Naive thymus-derived CD8-positive, alpha-beta T cell (primary cell): ENCODE measurements around the gene BBX. TPM values are rescaled to one million over a fixed set of nuclear protein-coding genes. Genes with fewer than 3 reads are reported as not detected.

Experiments used
- ATAC-seq, 2 donors: fragments of 150-1000 bp; cut with Tn5 transposase in 1 of 2; sonication (Bioruptor Pico), chemical (Tn5 transposase) in 1 of 2; 1 replicate in 1 of 2; 2 replicates in 1 of 2; pipeline ENCODE4 v1.10.0; 2021; ENCODE audit warnings: mild to moderate bottlenecking in 2 of 2, moderate library complexity in 2 of 2
- POLR2A ChIA-PET: fragments of 350-600 bp; sonication (Branson Sonifier 250); formaldehyde crosslinking; loops from one replicate; lab custom pipeline; 2021; ENCODE audit warnings: antibody characterized with exemption; lab: Charles Lee
- DNase-seq, 10 donors: peaks; one replicate each; pipeline versions ENCODE4 v3.0.0 to v3.0.0-alpha.2; 2020 to 2022
- H3K27ac Mint-ChIP-seq, 10 donors: one replicate each; pipeline ENCODE4 v1.8.0; 2020 to 2022; ENCODE audit warnings: mild to moderate bottlenecking in 10 of 10, mixed read lengths in 10 of 10, moderate library complexity in 4 of 10, inconsistent platforms in 1 of 10
- H3K27me3 Mint-ChIP-seq, 5 donors: one replicate each; pipeline ENCODE4 v1.8.0; 2021 to 2022; ENCODE audit warnings: mixed read lengths in 5 of 5
- H3K36me3 Mint-ChIP-seq, 3 donors: one replicate each; pipeline ENCODE4 v1.8.0; 2020 to 2022; ENCODE audit warnings: mixed read lengths in 3 of 3, mild to moderate bottlenecking in 2 of 3, inconsistent platforms in 1 of 3
- H3K4me1 Mint-ChIP-seq, 4 donors: one replicate each; pipeline ENCODE4 v1.8.0; 2021 to 2022; ENCODE audit warnings: mixed read lengths in 4 of 4
- H3K4me3 Mint-ChIP-seq, 10 donors: one replicate each; pipeline ENCODE4 v1.8.0; 2020 to 2022; ENCODE audit warnings: mild to moderate bottlenecking in 10 of 10, mixed read lengths in 10 of 10, moderate library complexity in 6 of 10, inconsistent platforms in 1 of 10
- H3K9me3 Mint-ChIP-seq, 9 donors: one replicate each; pipeline ENCODE4 v1.8.0; 2020 to 2022; ENCODE audit warnings: mixed read lengths in 9 of 9, mild to moderate bottlenecking in 3 of 9, inconsistent platforms in 1 of 9, moderate library complexity in 1 of 9
- polyA plus RNA-seq, 3 donors: library from polyadenylated mRNA; unstranded; fragments of 300-500 nt; fragmentation: Illumina TruSeq; gene quantifications; one replicate each; pipeline ENCODE4 v1.2.3, GENCODE V29; 2021
- total RNA-seq, 8 experiments: library from RNA in 2 of 8; stranded (reverse) in 2 of 8; gene quantifications; one replicate each; pipeline ENCODE4 v1.2.3 and lab custom pipeline; 2021 to 2026

BBX gene
- total and polyA plus RNA-seq, 5 experiments from 2014 or later, result 86.9 to 95.4 (median 93.2) TPM

- no peak for DNase-seq
- Mint-ChIP-seq H3K9me3 (peaks cover 4 to 48% (median 42%) of the 10 kb centered on the region in 9 donors), H3K4me1 (peaks cover 11 to 46% (median 35%) of the 10 kb centered on the region in 4 donors), H3K27ac (no peak overlapping the region), H3K36me3 (peaks cover 42 to 59% (median 44%) of the 10 kb centered on the region in 3 donors), H3K27me3 (no peaks in the 10 kb centered on the region), H3K4me3 (no peak overlapping the region)
- POLR2A ChIA-PET, result interaction anchor here (0.7 kb wide), 1 partner anchor 52 kb away, joined by 3 read pairs; no protein-coding TSS in a partner anchor
- no peak for ATAC-seq
Measured at GRCh38 chr3:107612664-107613084, 89.9 kb downstream of the BBX start.

- Mint-ChIP-seq H3K4me3 (peak overlapping the region in 2 of 10 donors; percentile 4 to 20), H3K27ac (peak overlapping the region in 1 of 10 donors; percentile 38)
- ATAC-seq, result no peak
Measured at GRCh38 chr3:107619549-107619948, 96.8 kb downstream of the BBX start.

GRCh38 chr3:107620534-107620933 is 97.8 kb downstream of the BBX start:
- POLR2A ChIA-PET, result no interaction called here
- Mint-ChIP-seq H3K36me3 (peaks cover 3 to 15% (median 6%) of the 10 kb centered on the region in 3 donors), H3K27ac (peak overlapping the region in 1 of 10 donors; percentile 39), H3K4me1 (peaks cover 31 to 74% (median 58%) of the 10 kb centered on the region in 4 donors), H3K27me3 (no peaks in the 10 kb centered on the region), H3K9me3 (no peaks in the 10 kb centered on the region), H3K4me3 (peak overlapping the region in 1 of 10 donors; percentile 61)
- DNase-seq (no peak), ATAC-seq (no peak)

More at GRCh38 chr3:107619549-107619948, 96.8 kb downstream of the BBX start:
- Mint-ChIP-seq H3K36me3 (peaks cover 6 to 17% (median 6%) of the 10 kb centered on the region in 3 donors), H3K27me3 (no peaks in the 10 kb centered on the region), H3K9me3 (no peaks in the 10 kb centered on the region), H3K4me1 (peaks cover 37 to 84% (median 65%) of the 10 kb centered on the region in 4 donors)
- POLR2A ChIA-PET, result interaction anchor here (0.7 kb wide), 1 partner anchor 250 kb away, joined by 3 read pairs; no protein-coding TSS in a partner anchor
- no peak for DNase-seq

GRCh38 chr3:107621465-107621864 is 98.7 kb downstream of the BBX start:
- Mint-ChIP-seq H3K9me3 (no peaks in the 10 kb centered on the region), H3K36me3 (peaks cover 3 to 13% (median 6%) of the 10 kb centered on the region in 3 donors), H3K27me3 (no peaks in the 10 kb centered on the region), H3K4me1 (peaks cover 33 to 69% (median 56%) of the 10 kb centered on the region in 4 donors), H3K4me3 (peak overlapping the region in 1 of 10 donors; percentile 2), H3K27ac (no peak overlapping the region)
- POLR2A ChIA-PET, result no interaction called here
- DNase-seq (no peak), ATAC-seq (no peak)

GRCh38 chr3:107627962-107628542 is 105.3 kb downstream of the BBX start:
- Mint-ChIP-seq H3K4me3 (no peak overlapping the region), H3K36me3 (peaks cover 0 to 1% (median 0%) of the 10 kb centered on the region in 3 donors), H3K9me3 (no peaks in the 10 kb centered on the region), H3K4me1 (peaks cover 24 to 51% (median 39%) of the 10 kb centered on the region in 4 donors), H3K27ac (no peak overlapping the region), H3K27me3 (no peaks in the 10 kb centered on the region)
- no peak for DNase-seq
- no peak for ATAC-seq
- POLR2A ChIA-PET, result no interaction called here

GRCh38 chr3:107629566-107629965 is 106.8 kb downstream of the BBX start:
- Mint-ChIP-seq H3K9me3 (no peaks in the 10 kb centered on the region), H3K4me1 (peaks cover 21 to 61% (median 44%) of the 10 kb centered on the region in 4 donors), H3K27me3 (no peaks in the 10 kb centered on the region), H3K4me3 (no peak overlapping the region), H3K27ac (no peak overlapping the region), H3K36me3 (peaks cover 0 to 1% (median 0%) of the 10 kb centered on the region in 3 donors)
- ATAC-seq (no peak), DNase-seq (no peak)
- POLR2A ChIA-PET, result no interaction called here

GRCh38 chr3:107630779-107631178 is 108.0 kb downstream of the BBX start:
- ATAC-seq, result no peak
- POLR2A ChIA-PET, result no interaction called here

GRCh38 chr3:107632576-107632975 is 109.8 kb downstream of the BBX start:
- Mint-ChIP-seq H3K4me1 (peaks cover 17 to 55% (median 39%) of the 10 kb centered on the region in 4 donors), H3K4me3 (no peak overlapping the region), H3K27me3 (no peaks in the 10 kb centered on the region), H3K9me3 (no peaks in the 10 kb centered on the region), H3K36me3 (peaks cover 0 to 5% (median 4%) of the 10 kb centered on the region in 3 donors), H3K27ac (no peak overlapping the region)
- DNase-seq (no peak), ATAC-seq (no peak)
- POLR2A ChIA-PET, result no interaction called here

More at GRCh38 chr3:107630779-107631178, 108.0 kb downstream of the BBX start:
- Mint-ChIP-seq H3K4me3 (no peak overlapping the region), H3K27ac (peak overlapping the region in 1 of 10 donors; percentile 11), H3K9me3 (no peaks in the 10 kb centered on the region), H3K36me3 (peaks cover 0 to 2% (median 2%) of the 10 kb centered on the region in 3 donors), H3K27me3 (no peaks in the 10 kb centered on the region), H3K4me1 (peaks cover 21 to 64% (median 44%) of the 10 kb centered on the region in 4 donors)
- DNase-seq, result no peak

GRCh38 chr3:107633327-107634098 is 110.8 kb downstream of the BBX start:
- Mint-ChIP-seq H3K9me3 (no peaks in the 10 kb centered on the region), H3K4me3 (peak overlapping the region in 1 of 10 donors; percentile 20), H3K36me3 (peaks cover 0 to 14% (median 4%) of the 10 kb centered on the region in 3 donors), H3K27ac (peak overlapping the region in 2 of 10 donors; percentile 21 to 35), H3K4me1 (peaks cover 18 to 55% (median 42%) of the 10 kb centered on the region in 4 donors), H3K27me3 (no peaks in the 10 kb centered on the region)
- POLR2A ChIA-PET, result no interaction called here
- DNase-seq, result no peak
- ATAC-seq, result no peak

- no peaks in the 10 kb centered on the region for H3K9me3 Mint-ChIP-seq
- H3K4me1 Mint-ChIP-seq, result peaks cover 18 to 50% (median 38%) of the 10 kb centered on the region in 4 donors
- no peaks in the 10 kb centered on the region for H3K27me3 Mint-ChIP-seq
- H3K36me3 Mint-ChIP-seq, result peaks cover 0 to 14% (median 4%) of the 10 kb centered on the region in 3 donors
- POLR2A ChIA-PET, result no interaction called here
- DNase-seq (no peak), ATAC-seq (no peak)
- peak overlapping the region in 1 of 10 donors; percentile 21 for H3K27ac Mint-ChIP-seq
- H3K4me3 Mint-ChIP-seq, result no peak overlapping the region
Measured at GRCh38 chr3:107634099-107634489, 111.3 kb downstream of the BBX start.

- Mint-ChIP-seq H3K4me1 (peaks cover 6 to 35% (median 23%) of the 10 kb centered on the region in 4 donors), H3K4me3 (peak overlapping the region in 1 of 10 donors; percentile 60), H3K27me3 (no peaks in the 10 kb centered on the region), H3K27ac (no peak overlapping the region), H3K36me3 (peaks cover 0 to 17% (median 3%) of the 10 kb centered on the region in 3 donors), H3K9me3 (no peaks in the 10 kb centered on the region)
- no peak for DNase-seq
- POLR2A ChIA-PET, result no interaction called here
- no peak for ATAC-seq
Measured at GRCh38 chr3:107637416-107638183, 114.8 kb downstream of the BBX start.

GRCh38 chr3:107641572-107642307 is 119.0 kb downstream of the BBX start:
- POLR2A ChIA-PET, result no interaction called here
- Mint-ChIP-seq H3K9me3 (no peaks in the 10 kb centered on the region), H3K4me3 (no peak overlapping the region), H3K36me3 (peaks cover 0 to 23% (median 3%) of the 10 kb centered on the region in 3 donors), H3K27me3 (no peaks in the 10 kb centered on the region), H3K4me1 (peaks cover 10 to 34% (median 17%) of the 10 kb centered on the region in 4 donors), H3K27ac (no peak overlapping the region)
- no peak for ATAC-seq
- DNase-seq, result no peak
